ENCODE data around the gene PPP4R2. TPM values are rescaled to one million over a fixed set of nuclear protein-coding genes. Genes with fewer than 3 reads are reported as not detected.
A peak's percentile ranks its signal among the peaks of the same experiment; 100 is the strongest.
"Not testable (repeated sequence)": the region's sequence is repeated elsewhere in the genome, so short reads cannot be mapped to it uniquely, and the experiment has no call there.

The PPP4R2 gene
- total and polyA plus RNA-seq, 2 donors (not counting 3 experiments of a cell fraction or from before 2014, with no cell fraction given), result 6.5 to 74.4 TPM

DNA sequence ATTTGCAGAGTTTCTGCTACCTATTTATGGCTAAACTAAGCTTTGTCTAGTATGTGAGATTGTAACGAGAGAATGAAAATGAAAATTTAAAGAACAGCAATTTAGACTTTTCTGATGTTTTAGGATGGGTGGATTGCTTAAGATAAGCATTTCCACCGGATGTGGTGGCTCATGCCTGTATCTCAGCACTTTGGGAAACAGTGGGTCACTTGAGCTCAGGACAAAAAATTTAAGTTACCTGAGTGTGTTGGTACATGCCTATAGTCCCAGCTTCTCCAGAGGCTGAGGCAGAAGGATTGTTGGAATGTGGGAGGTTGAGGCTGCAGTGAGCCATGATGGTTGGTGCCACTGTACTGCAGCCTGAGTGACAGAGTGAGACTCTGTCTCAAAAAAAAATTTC is 3.3 kb downstream of the PPP4R2 start:
- H2AFZ ChIP-seq (ENCODE audit: low read depth, low read length), result no peak overlapping the region

GRCh38 chr3:73003050-73003449 is 6.4 kb downstream of the PPP4R2 start:
- Histone ChIP-seq H3K79me2 (ENCODE audit: control insufficient read depth, insufficient read depth, low read length) (peaks cover 99% of the 10 kb centered on the region), H4K20me1 (replicated peaks; ENCODE audit: control insufficient read depth, extremely low read depth, insufficient read depth, low read length) (peaks cover 30% of the 10 kb centered on the region), H3K4me1 (ENCODE audit: control insufficient read depth, extremely low read depth, insufficient read depth, low read length) (peaks cover 23% of the 10 kb centered on the region), H3K36me3 (ENCODE audit: control insufficient read depth in 2 of 2, extremely low read depth in 1 of 2, insufficient read depth in 2 of 2, low read length in 2 of 2) (peaks cover 1 to 12% of the 10 kb centered on the region in 2 experiments)
- FAIRE-seq; intact Hi-C loops (cut with micrococcal nuclease); dilution Hi-C loops (cut with MboI; ENCODE audit: extremely low pct_ligation_motif_present, low sequenced_read_pairs); CTCF ChIA-PET; H3K9me3 ChIP-seq (replicated peaks; ENCODE audit: control insufficient read depth, insufficient read depth, low read length); H3K9me1 ChIP-seq (replicated peaks; ENCODE audit: control insufficient read depth, extremely low read depth, insufficient read depth, low read length); DNase-seq (ENCODE audit: low read depth, low spot score); POLR2A ChIA-PET; H3K27me3 ChIP-seq (ENCODE audit: control insufficient read depth in 2 of 2, insufficient read depth in 2 of 2, low read length in 2 of 2); H3K27ac ChIP-seq (ENCODE audit: insufficient read depth, low read depth, low read length); H3K4me3 ChIP-seq (replicated peaks in 1 of 3; ENCODE audit: insufficient read depth in 1 of 3, low read depth in 1 of 3, low read length in 3 of 3); H2AFZ ChIP-seq (ENCODE audit: low read depth, low read length); BruUV-seq (replicated peaks); H3K4me2 ChIP-seq (ENCODE audit: insufficient read depth, low read length); H3K9ac ChIP-seq (replicated peaks; ENCODE audit: extremely low read depth, insufficient read depth, low read length): not testable (repeated sequence)

More for the DNA sequence above, 3.3 kb downstream of the PPP4R2 start:
- TF ChIP-seq POLR2AphosphoS5 (IDR thresholded peaks at IDR 0.05; ENCODE audit: insufficient read depth, low read depth, low read length) (no peak), GATA2 (IDR thresholded peaks at IDR 0.05; ENCODE audit: insufficient read depth, insufficient read length, low read depth, low read length) (peak; percentile 29)
- H3K4me3 ChIP-seq (replicated peaks in 1 of 3; ENCODE audit: insufficient read depth in 1 of 3, low read depth in 1 of 3, low read length in 3 of 3), result peak overlapping the region in 1 of 3 experiments; percentile 97
- H3K27ac ChIP-seq (ENCODE audit: insufficient read depth, low read depth, low read length), result no peak overlapping the region
- dilution Hi-C loops (cut with MboI; ENCODE audit: extremely low pct_ligation_motif_present, low sequenced_read_pairs) (no loop called here), intact Hi-C loops (cut with micrococcal nuclease) (loop anchor here (2.0 kb wide), 1 partner anchor 19 kb away; no protein-coding TSS in a partner anchor)
- BruUV-seq (replicated peaks), result no TSS peak
- H3K4me1 ChIP-seq (ENCODE audit: control insufficient read depth, extremely low read depth, insufficient read depth, low read length), result peaks cover 27% of the 10 kb centered on the region
- peaks cover 0 to 9% of the 10 kb centered on the region in 2 experiments for H3K36me3 ChIP-seq (ENCODE audit: control insufficient read depth in 2 of 2, extremely low read depth in 1 of 2, insufficient read depth in 2 of 2, low read length in 2 of 2)
- H4K20me1 ChIP-seq (replicated peaks; ENCODE audit: control insufficient read depth, extremely low read depth, insufficient read depth, low read length), result peaks cover 29% of the 10 kb centered on the region
- DNase-seq (ENCODE audit: low read depth, low spot score) (no peak), FAIRE-seq (no peak)
- H3K9me1 ChIP-seq (replicated peaks; ENCODE audit: control insufficient read depth, extremely low read depth, insufficient read depth, low read length), result no peaks in the 10 kb centered on the region
- no peaks in the 10 kb centered on the region for H3K9me3 ChIP-seq (replicated peaks; ENCODE audit: control insufficient read depth, insufficient read depth, low read length)
- no peaks in the 10 kb centered on the region for H3K27me3 ChIP-seq (ENCODE audit: control insufficient read depth in 2 of 2, insufficient read depth in 2 of 2, low read length in 2 of 2)
- ChIA-PET POLR2A (no interaction called here), CTCF (interaction anchor here (1.0 to 8.8 kb wide), 4 partner anchors 19 to 61 kb away, joined by 3 to 69 read pairs (median 6); no protein-coding TSS in a partner anchor)
- no peak overlapping the region for H3K9ac ChIP-seq (replicated peaks; ENCODE audit: extremely low read depth, insufficient read depth, low read length)
- H3K4me2 ChIP-seq (ENCODE audit: insufficient read depth, low read length), result peak overlapping the region; percentile 95
- peaks cover 80% of the 10 kb centered on the region for H3K79me2 ChIP-seq (ENCODE audit: control insufficient read depth, insufficient read depth, low read length)

All from endothelial cell of umbilical vein (primary cell).